NOMO-1 (cell line): ENCODE data around the gene IQCH.

Experiments
- DNase-seq, 2 experiments: peaks; one replicate each; lab custom pipeline; 2025; ENCODE audit not compliant: unreplicated experiment in 2 of 2; lab: John Stamatoyannopoulos, UW

Gene IQCH

GRCh38 chr15:67481680-67482079 lies 227.1 kb downstream of the IQCH start:
- no peak for DNase-seq

- DNase-seq, result no peak
Measured at GRCh38 chr15:67495585-67495984, 241.0 kb downstream of the IQCH start.

- peak; percentile 42 to 66 for DNase-seq
Measured at GRCh38 chr15:67501177-67501835, 246.7 kb downstream of the IQCH start.

GRCh38 chr15:67501836-67502461 lies 247.4 kb downstream of the IQCH start:
- peak in 1 of 2 experiments; percentile 39 for DNase-seq

DNA sequence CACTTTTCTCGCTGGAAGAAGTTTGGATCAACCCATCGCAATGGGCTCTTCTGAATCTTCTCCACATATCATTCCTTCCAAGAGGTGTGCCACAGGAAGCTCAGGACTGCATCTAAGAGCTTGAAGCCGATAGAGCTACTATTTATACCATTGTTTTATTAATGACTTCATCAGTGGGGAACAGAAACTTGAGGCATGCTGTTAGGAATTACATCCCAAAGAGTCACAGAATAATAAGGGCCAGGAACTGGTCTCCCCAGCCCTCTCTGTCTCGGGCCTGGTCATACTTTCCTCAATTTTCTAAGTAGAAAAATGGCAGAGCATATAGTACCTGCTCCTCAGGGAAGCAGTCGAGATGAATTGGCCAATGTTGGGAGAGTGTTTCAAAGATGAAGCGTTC lies 249.5 kb downstream of the IQCH start:
- no peak for DNase-seq

GRCh38 chr15:67504796-67505195 lies 250.2 kb downstream of the IQCH start:
- DNase-seq, result no peak

DNA sequence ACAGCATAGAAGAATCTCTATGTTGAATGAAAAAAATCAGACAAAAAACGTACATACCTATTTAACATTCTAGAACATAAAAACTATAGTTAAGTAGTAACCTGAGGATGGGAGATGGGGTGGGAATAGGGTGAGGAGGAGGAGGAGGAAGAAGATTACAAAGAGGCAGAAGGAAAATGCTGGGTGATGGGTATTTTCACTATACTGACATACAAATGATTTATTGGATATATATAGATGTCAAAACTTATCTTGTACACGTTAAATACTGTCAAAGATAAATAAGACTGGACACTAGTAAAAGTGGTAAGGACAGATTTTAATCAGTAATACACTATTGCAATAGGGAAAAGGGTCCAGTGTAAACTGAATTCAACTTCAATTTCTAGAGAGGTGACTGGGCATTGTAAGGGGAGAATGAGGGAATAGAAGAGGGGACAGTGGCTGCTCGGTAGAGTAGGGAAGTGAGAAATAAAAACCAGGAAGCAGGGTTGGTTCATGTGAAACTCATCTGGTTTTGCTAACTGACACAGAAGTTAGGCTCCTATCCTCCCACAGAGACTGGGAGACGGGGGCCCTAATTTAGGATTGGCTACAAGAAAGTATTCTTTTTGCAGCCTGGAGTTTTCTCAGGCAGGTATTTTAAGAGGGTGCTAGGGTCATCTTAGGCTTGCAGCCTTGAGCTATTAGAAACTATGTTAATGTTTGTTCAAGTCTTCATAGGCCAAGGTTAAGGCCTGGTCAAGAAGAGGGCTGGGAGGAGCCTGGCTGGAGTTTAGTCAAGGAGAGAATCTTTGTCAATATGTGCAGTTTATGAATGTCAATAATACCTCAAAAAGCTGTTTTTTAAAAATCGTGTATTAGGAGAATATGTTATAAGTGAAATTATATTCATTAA lies 251.3 kb downstream of the IQCH start:
- DNase-seq, result peak; percentile 47 to 80

DNA sequence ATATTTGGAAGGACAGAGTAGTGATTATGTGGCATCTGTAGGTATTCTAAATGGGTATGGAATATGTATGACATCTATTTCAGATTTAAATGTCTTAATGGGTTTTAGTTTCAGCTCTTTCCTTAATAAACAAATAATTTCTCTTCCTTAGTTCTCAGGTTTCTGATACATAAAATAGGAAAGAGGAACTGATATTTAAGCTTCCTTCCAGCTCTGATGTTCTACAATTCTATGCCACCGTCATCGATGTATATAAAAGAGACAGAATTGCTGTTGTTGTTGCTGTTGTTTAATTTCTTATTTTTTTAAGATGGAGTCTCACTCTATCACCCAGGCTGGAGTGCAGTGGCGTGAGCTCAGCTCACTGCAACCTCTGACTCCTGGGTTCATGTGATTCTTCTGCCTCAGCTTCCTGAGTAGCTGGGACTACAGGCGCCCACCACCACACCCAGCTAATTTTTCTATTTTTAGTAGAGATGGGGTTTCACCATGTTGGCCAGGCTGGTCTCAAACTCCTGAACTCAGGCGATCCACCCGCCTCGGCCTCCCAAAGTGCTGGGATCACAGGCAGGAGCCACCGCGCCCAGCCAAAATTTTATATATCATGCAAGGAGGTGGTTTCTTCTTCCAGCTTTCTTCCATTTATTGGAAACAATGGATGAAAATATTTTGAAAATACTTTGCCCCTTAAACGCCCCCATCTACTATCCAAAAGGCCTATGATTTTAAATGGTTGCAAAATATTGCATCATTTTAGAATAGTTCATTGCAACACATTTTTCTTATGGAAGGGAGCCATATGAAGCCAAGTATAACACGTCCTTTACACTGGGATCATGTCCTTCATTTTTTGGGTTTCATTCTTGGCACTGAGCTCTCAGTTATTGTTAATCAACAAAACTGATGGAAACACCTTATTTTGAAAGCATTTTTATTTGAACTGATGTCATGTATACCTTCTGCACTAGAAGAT lies 252.5 kb downstream of the IQCH start:
- peak in 1 of 2 experiments; percentile 61 for DNase-seq

GRCh38 chr15:67508407-67508806 lies 253.8 kb downstream of the IQCH start:
- DNase-seq, result no peak

DNA sequence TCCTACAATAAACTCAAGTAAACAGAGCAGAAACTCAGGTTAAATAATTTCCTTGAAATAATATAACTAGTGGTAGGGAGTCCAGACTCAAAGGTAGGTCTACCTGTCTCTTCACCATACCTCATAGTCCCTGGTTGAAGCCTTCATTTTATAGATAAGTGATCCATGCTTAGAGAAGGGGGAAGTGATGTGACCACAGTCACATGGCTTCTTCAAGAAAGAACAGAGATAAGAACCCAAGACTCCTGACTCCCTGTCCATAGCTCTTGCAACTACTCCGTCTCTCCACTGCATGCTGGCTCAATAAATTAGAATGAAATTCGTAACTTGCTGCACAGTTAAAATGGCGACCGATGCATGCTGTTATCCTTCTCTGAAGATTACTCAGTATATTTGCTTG lies 255.3 kb downstream of the IQCH start:
- DNase-seq, result no peak

DNA sequence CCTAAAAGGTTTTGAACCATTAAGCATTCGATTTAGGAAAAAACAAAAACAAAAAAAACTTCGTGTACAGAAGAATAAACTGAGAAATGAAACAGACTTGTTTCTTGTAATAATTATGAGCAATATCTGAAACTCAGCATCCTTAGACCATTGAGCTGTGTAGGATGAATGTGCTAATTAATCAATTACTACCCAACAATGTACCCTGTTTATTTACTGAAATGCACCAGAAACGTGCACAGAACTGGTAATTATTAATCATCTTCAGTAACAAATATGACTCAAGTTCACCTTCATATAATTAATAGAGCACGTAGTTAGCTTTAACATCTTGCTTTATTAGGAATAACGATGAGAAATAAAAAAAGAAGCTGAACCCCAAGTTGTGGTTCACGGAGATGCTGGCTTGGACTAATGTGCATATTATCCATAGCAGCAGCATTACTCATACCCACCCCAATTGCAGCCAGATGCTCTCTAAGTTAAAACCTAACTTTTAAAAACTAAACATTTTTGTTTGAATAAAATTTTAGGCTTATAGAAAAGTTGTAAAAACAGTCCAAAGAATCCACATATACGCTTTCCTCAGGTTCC lies 256.1 kb downstream of the IQCH start:
- DNase-seq, result no peak

- no peak for DNase-seq
Measured at GRCh38 chr15:67511606-67512005, 257.0 kb downstream of the IQCH start.

DNA sequence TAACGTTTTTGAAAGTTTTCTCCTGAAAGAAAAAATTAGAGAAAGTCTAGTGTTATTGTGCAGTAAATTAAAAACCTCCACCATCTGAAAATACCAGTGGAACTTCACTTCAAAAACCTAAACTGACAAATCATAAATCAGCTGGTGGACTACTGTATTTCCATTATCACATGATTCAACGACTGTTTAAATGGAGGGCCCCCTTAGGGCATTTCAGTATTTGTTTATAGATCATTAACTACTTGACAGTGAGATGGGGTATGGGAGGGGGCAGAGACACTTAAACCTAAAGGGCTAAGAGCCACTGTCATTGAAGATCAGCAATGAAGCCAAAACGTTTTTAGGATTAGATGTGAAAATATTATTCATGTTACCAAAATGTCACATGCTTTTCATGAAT lies 257.6 kb downstream of the IQCH start:
- DNase-seq, result no peak

GRCh38 chr15:67512933-67513714 lies 258.5 kb downstream of the IQCH start:
- DNase-seq, result no peak

GRCh38 chr15:67515090-67515489 lies 260.5 kb downstream of the IQCH start:
- no peak for DNase-seq

- DNase-seq, result no peak
Measured at GRCh38 chr15:67515557-67515956, 261.0 kb downstream of the IQCH start.

DNA sequence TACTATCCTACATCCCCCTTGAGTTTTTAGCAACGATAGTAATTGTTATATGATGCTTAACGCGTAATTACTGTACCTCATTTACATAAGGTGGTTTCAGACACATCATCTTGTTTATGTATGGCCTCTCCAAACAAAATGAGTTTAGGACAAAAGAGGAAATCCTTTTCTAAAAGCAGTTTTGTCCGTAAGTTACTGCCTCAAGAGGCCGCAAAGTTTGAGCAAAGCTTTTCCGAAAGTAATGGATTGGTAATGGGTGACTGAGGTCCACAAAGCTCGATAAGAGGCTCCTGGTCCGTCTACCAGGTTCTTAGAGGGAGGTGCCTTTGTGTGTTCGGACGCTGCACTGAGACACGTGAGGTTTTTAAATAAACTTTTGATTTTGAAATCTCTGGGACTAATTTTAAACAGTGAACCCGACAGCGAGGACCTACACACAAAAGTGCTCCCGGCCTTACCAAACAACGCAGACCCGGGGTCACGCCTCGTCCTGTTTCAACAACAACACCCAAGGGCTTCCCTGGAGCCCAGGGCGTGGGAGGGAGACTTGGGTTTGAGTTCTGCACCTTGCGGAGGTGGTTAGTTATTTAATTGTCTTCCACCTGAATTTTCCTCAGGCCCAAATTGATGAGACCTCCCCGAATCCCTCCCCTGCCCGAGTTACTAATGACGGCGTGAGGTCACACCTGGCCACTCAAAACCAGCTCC lies 265.9 kb downstream of the IQCH start:
- DNase-seq, result peak; percentile 40 to 69

DNA sequence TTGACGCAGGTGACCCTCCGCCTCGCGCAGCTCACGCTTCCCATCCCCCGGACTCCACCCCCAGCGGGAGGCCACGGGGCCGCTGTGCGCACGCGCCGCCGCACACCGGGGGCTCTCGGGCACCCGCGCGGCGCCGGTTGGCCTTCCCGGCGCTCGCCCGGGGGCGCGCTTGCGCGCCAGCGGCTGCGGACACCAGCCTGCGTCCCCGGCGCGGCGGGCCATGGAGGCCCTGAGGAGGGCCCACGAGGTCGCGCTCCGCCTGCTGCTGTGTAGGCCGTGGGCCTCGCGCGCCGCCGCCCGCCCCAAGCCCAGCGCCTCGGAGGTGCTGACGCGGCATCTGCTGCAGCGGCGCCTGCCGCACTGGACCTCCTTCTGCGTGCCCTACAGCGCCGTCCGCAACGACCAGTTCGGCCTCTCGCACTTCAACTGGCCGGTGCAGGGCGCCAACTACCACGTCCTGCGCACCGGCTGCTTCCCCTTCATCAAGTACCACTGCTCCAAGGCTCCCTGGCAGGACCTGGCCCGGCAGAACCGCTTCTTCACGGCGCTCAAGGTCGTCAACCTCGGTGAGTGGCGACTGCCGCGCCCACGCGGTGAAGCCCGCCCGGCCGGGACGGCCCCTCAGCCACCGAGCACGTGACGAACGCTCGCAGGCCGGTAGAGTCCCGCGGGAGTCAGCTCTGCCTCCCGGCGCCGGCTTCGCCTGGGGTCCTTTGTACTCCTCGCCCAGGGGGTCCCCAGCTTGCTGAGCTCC lies 266.6 kb downstream of the IQCH start, which contains the start of gene C15orf61:
Gene C15orf61, plus strand, starts transcription at position 103 of the 754 bp plus-strand sequence. Its CDS starts 118 bp downstream, at position 221.
- peak; percentile 69 to 85 for DNase-seq
